Glutamatergic neuron (in vitro differentiated cells): ENCODE results near the gene ATR. TPM values are rescaled to one million over a fixed set of nuclear protein-coding genes. Genes with fewer than 3 reads are reported as not detected.

Experiments
- DNase-seq: peaks from one replicate; pipeline ENCODE4 v3.0.0; 2022
- H3K27ac Mint-ChIP-seq: one replicate; pipeline ENCODE4 v1.8.0; 2020; ENCODE audit warnings: mild to moderate bottlenecking, mixed read lengths, inconsistent platforms; ENCODE audit not compliant: unreplicated experiment
- H3K27me3 Mint-ChIP-seq: one replicate; pipeline ENCODE4 v1.8.0; 2020; ENCODE audit warnings: mild to moderate bottlenecking, moderate library complexity, mixed read lengths, inconsistent platforms; ENCODE audit not compliant: unreplicated experiment
- H3K36me3 Mint-ChIP-seq: one replicate; pipeline ENCODE4 v1.8.0; 2020; ENCODE audit warnings: mild to moderate bottlenecking, mixed read lengths, inconsistent platforms; ENCODE audit not compliant: unreplicated experiment
- H3K4me1 Mint-ChIP-seq: one replicate; pipeline ENCODE4 v1.8.0; 2020; ENCODE audit warnings: mild to moderate bottlenecking, low read depth, mixed read lengths, inconsistent platforms; ENCODE audit not compliant: unreplicated experiment
- H3K4me3 Mint-ChIP-seq: one replicate; pipeline ENCODE4 v1.8.0; 2020; ENCODE audit warnings: mild to moderate bottlenecking, mixed read lengths, inconsistent platforms; ENCODE audit not compliant: unreplicated experiment
- H3K9me3 Mint-ChIP-seq: one replicate; pipeline ENCODE4 v1.8.0; 2020; ENCODE audit warnings: mild to moderate bottlenecking, moderate library complexity, mixed read lengths, inconsistent platforms; ENCODE audit not compliant: unreplicated experiment
- total RNA-seq: library from RNA; stranded (reverse); fragmentation: NEBNext Ultra II Directional; extraction: Animal tissue kit (Norgen Biotek cat#: 25700); gene quantifications from one replicate; pipeline ENCODE4 v1.2.1, GENCODE V29; 2021; ENCODE audit not compliant: unreplicated experiment
- TF ChIP-seq, protein P1 (sequence below): fragments of 200-600 bp; sonication (generic); IDR thresholded peaks from one replicate; pipeline ENCODE4 v1.5.0; 2021; ENCODE audit not compliant: partially characterized antibody, unreplicated experiment

The ATR gene
- total RNA-seq, 1 donor from 2014 or later, result 18.3 TPM

DNA sequence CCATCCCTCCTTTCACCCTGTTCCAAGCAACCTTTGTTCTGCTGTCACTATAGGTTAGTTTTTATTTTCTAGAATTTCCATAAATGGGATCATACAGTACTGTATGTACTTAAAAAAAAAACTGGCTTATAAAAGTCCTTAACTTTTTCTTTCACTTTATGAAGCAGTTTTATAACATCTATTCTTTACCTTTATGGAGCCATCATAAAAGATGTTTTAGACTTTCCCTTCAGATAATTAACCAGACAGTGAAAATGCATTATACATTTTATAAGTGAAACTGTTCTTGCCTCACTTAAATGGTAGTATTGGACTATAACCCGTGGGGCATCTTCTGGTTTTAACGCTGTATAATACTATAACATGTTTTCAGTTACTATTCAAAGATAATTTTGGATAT is 43.9 kb upstream of the ATR start:
- no peak for DNase-seq
- Mint-ChIP-seq H3K27ac (no peak overlapping the region), H3K36me3 (no peaks in the 10 kb centered on the region), H3K4me1 (peaks cover 12% of the 10 kb centered on the region), H3K4me3 (no peak overlapping the region), H3K9me3 (no peaks in the 10 kb centered on the region), H3K27me3 (no peaks in the 10 kb centered on the region)
- TF ChIP-seq, protein P1, sequence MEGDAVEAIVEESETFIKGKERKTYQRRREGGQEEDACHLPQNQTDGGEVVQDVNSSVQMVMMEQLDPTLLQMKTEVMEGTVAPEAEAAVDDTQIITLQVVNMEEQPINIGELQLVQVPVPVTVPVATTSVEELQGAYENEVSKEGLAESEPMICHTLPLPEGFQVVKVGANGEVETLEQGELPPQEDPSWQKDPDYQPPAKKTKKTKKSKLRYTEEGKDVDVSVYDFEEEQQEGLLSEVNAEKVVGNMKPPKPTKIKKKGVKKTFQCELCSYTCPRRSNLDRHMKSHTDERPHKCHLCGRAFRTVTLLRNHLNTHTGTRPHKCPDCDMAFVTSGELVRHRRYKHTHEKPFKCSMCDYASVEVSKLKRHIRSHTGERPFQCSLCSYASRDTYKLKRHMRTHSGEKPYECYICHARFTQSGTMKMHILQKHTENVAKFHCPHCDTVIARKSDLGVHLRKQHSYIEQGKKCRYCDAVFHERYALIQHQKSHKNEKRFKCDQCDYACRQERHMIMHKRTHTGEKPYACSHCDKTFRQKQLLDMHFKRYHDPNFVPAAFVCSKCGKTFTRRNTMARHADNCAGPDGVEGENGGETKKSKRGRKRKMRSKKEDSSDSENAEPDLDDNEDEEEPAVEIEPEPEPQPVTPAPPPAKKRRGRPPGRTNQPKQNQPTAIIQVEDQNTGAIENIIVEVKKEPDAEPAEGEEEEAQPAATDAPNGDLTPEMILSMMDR, result no peak

DNA sequence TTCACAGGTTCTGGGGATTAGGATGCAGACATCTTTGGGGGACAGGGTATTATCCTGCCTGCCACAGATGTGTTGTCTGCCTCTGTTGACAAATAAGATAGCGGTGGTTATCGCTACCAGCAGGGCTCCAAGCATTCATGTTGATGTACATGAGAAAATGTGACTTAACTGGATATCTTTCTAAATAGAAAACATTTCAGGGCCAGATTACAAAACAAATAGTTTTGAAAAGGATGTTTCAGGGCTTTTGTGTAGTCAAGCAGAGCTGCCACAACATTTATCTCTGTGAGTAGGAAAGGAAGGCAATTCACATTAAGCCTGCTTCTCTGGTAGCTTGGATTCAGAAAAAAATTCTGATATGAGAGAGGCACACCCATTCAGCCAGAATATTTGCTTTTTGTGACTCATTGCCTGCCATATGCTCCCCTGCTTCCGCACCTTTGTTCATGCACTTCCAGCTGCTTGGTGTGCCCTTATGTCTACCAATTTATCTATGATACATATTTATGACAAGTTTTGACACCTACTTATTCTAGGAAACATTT is 40.5 kb upstream of the ATR start:
- Mint-ChIP-seq H3K27ac (peak overlapping the region; percentile 62), H3K36me3 (no peaks in the 10 kb centered on the region), H3K4me1 (peaks cover 12% of the 10 kb centered on the region), H3K9me3 (no peaks in the 10 kb centered on the region), H3K27me3 (no peaks in the 10 kb centered on the region), H3K4me3 (no peak overlapping the region)
- DNase-seq, result no peak
- TF ChIP-seq, protein P1, result no peak

DNA sequence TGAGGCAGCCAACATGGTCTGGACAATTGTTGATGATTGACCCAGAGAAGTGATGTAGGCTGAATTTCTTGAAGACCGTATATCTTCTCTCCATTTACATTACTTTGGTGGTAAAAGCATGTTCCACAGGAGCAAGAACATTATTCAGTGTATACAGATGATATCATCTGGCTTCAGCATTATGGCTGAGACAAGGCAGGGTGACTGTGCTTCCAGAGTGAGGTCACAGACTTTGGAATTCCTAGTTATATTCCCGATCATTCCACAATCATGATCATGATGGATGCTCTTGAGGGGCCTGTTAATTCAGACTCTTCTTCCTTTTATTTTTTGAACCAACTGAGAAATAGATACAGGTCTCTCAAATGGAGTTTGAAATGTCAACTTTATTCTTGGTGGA is 36.6 kb upstream of the ATR start:
- TF ChIP-seq, protein P1, result no peak
- no peaks in the 10 kb centered on the region for H3K36me3 Mint-ChIP-seq
- no peak overlapping the region for H3K4me3 Mint-ChIP-seq
- no peak for DNase-seq
- no peaks in the 10 kb centered on the region for H3K27me3 Mint-ChIP-seq
- H3K4me1 Mint-ChIP-seq, result peaks cover 12% of the 10 kb centered on the region
- H3K27ac Mint-ChIP-seq, result no peak overlapping the region
- no peaks in the 10 kb centered on the region for H3K9me3 Mint-ChIP-seq

DNA sequence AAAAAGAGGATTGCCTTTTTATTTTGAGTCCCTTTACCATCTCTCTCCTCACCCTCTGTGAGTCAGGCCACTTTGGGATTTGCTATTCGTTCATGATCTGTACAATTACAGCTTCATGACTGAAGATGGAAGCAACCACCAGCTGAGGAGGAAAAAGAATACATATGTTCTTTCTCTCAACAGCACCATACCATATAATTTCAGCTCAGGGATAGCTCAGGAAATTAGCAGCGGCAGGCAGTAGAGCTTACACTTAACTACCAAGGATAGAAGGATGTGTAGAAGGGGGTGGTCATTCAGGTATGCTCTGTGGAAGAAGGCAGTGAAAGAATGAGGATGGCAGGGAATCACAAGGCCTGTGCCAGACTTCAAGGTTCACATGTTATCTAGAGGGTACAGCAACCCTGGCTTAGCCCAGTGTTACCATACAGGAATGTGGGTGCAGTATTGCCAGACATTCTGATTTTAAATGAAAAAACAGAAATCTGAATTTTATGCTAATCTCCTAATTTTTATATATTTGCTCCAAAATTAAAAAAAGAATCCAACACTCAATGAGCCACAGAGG is 35.6 kb upstream of the ATR start:
- DNase-seq, result no peak
- peaks cover 8% of the 10 kb centered on the region for H3K4me1 Mint-ChIP-seq
- H3K27me3 Mint-ChIP-seq, result no peaks in the 10 kb centered on the region
- TF ChIP-seq, protein P1, result no peak
- H3K27ac Mint-ChIP-seq, result no peak overlapping the region
- no peaks in the 10 kb centered on the region for H3K9me3 Mint-ChIP-seq
- no peak overlapping the region for H3K4me3 Mint-ChIP-seq
- H3K36me3 Mint-ChIP-seq, result no peaks in the 10 kb centered on the region

DNA sequence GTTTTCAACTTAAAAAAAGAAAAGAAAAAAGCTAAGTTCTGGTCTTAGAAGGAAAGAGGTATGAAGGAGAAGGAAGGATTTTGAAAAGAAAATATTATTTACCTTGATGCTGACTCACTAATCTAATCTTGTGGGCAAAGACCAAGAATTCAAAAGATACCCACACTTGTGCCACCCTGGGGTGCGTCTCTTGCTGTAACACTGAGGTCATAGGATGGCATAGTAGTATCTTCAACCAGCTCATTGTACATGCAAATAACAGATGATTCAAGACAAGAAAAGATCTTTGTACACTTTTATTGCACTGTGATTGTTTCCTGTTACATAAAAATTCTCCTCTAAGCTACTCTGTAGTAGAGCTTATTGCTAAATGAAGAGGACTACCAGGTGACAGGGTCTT is 35.0 kb upstream of the ATR start:
- Mint-ChIP-seq H3K4me1 (peaks cover 1% of the 10 kb centered on the region), H3K4me3 (no peak overlapping the region), H3K27me3 (no peaks in the 10 kb centered on the region), H3K9me3 (no peaks in the 10 kb centered on the region), H3K36me3 (no peaks in the 10 kb centered on the region), H3K27ac (no peak overlapping the region)
- DNase-seq, result no peak
- TF ChIP-seq, protein P1, result no peak
